Endometrial microvascular endothelial cells (primary cell): ENCODE data around the gene CIT. TPM values are rescaled to one million over a fixed set of nuclear protein-coding genes. Genes with fewer than 3 reads are reported as not detected.

ENCODE experiments used
- total RNA-seq: library from RNA; depleted of rRNA; stranded (reverse); fragments of >200 nt; gene quantifications from one replicate; pipeline ENCODE4 v1.2.3, GENCODE V29; 2015; ENCODE audit errors: inconsistent ontology term

CIT gene
- total RNA-seq, 1 donor from 2014 or later, result 33.0 TPM

Other genes starting within 250 kb of the CIT start
- 16.6 TPM for gene PRKAB1, start 209.2 kb downstream of the CIT start, total RNA-seq
- gene BICDL1, start 111.9 kb upstream of the CIT start, total RNA-seq, result not detected
- gene RAB35, start 239.4 kb upstream of the CIT start, total RNA-seq, result 45.3 TPM